Small intestine (tissue), 7 donors: ENCODE results near the gene TOM1L1. TPM values are rescaled to one million over a fixed set of nuclear protein-coding genes. Genes with fewer than 3 reads are reported as not detected.

Experiments
- DNase-seq, 2 donors: peaks; one replicate each; pipeline versions ENCODE4 v3.0.0 to v3.0.0-alpha.2; 2013
- FAIRE-seq: peaks from 2 replicates; lab custom pipeline; 2012; peaks lifted over from hg19 to GRCh38; lab: Jason Lieb, UNC
- H3K27ac ChIP-seq, 3 donors: one replicate each; pipeline ENCODE4 v1.5.1; 2013; ENCODE audit warnings: low read length in 2 of 3, mild to moderate bottlenecking in 2 of 3, control low read depth in 1 of 3, inconsistent platforms in 1 of 3, low read depth in 1 of 3, moderate library complexity in 1 of 3
- H3K27me3 ChIP-seq, 3 donors: one replicate each; pipeline ENCODE4 v1.6.1; 2013; ENCODE audit warnings: low read length in 3 of 3, inconsistent platforms in 1 of 3; ENCODE audit not compliant: control insufficient read depth in 3 of 3, insufficient read depth in 3 of 3
- H3K36me3 ChIP-seq, 3 donors: one replicate each; pipeline ENCODE4 v1.6.1; 2013; ENCODE audit warnings: low read length in 3 of 3, inconsistent platforms in 1 of 3, low read depth in 1 of 3, mild to moderate bottlenecking in 1 of 3, moderate library complexity in 1 of 3; ENCODE audit not compliant: control insufficient read depth in 3 of 3, insufficient read depth in 2 of 3
- H3K4me1 ChIP-seq, 3 donors: one replicate each; pipeline ENCODE4 v1.6.1; 2013; ENCODE audit warnings: low read length in 2 of 3, inconsistent platforms in 1 of 3, low read depth in 1 of 3, mild to moderate bottlenecking in 1 of 3, moderate library complexity in 1 of 3; ENCODE audit not compliant: control insufficient read depth in 3 of 3, insufficient read depth in 2 of 3
- H3K4me3 ChIP-seq, 3 donors: one replicate each; pipeline ENCODE4 v1.5.1; 2013; ENCODE audit warnings: low read length in 3 of 3, control low read depth in 1 of 3, inconsistent platforms in 1 of 3, low read depth in 1 of 3, mild to moderate bottlenecking in 1 of 3, moderate library complexity in 1 of 3
- H3K9me3 ChIP-seq, 2 donors: one replicate each; pipeline ENCODE4 v1.6.1; 2013; ENCODE audit warnings: low read depth in 1 of 2, low read length in 1 of 2; ENCODE audit not compliant: control insufficient read depth in 2 of 2, insufficient read depth in 1 of 2
- WGBS, 3 donors: extraction: QIAGEN DNeasy Blood & Tissue Kit; methylation state at CpG; one replicate each; pipeline ENCODE4 v1.1.7; 2013; 5-methylcytosine and 5-hydroxymethylcytosine counted together
- polyA plus RNA-seq, 4 donors: library from polyadenylated mRNA; stranded (reverse) in 3 of 4; unstranded in 1 of 4; fragments of 200-250 nt in 3 of 4; fragments of 120-200 nt in 1 of 4; gene quantifications; one replicate each; pipeline versions ENCODE4 v1.2.1 to v1.2.3, GENCODE V29; 2013
- donor health status: healthy with polysubstance abuse.
- donor health status: control.
- donor health status: control.
- donor health status: Bipolar disorder and iron deficiency.
- donor health status: healthy.

Gene TOM1L1
- polyA plus RNA-seq, 4 donors = 57.2 to 120 (median 98.0) TPM

DNA sequence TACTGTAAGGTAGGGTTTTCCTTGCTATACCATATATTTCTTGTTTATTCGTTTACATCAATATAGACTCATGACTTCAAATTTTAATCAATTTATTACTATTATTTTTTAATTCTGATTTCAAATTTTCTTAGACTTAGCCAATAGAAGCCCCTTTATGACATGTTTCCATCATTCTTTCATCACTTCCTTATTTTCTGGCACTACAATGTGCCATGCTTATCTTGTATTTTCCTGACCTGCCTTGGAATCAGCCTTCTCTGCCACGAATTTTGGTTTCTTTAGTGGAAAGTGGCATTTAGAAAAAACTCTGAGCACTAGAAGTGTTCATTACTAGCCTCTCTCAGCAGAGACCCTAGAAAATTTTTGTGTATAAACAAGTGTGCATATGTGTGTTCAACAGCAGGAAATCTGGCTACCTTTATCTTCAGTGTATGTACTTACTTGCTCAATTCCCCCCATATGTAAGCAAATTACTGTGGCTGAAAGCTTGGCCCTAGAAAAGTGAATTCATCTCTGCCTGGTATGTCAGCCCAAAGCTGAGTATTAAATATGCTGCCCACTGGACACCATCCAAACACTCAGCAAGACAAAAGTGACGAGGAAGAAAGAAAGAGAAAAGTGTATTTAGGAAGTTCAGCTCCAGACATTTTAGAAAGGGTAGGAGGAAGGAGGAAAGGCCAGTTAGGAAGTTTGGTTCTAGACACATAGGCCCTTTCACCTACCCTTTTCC lies 71.9 kb downstream of the TOM1L1 start:
- DNase-seq (no peak), FAIRE-seq (no peak)
- WGBS, 3 donors = 79 to 86% (median 80%) methylated on average over 3 of the region's 3 CpGs
- H3K4me3 ChIP-seq = no peak overlapping the region
- peaks cover 0 to 2% (median 0%) of the 10 kb centered on the region in 3 donors for H3K36me3 ChIP-seq
- H3K27ac ChIP-seq = no peak overlapping the region
- H3K9me3 ChIP-seq = no peaks in the 10 kb centered on the region
- H3K27me3 ChIP-seq = no peaks in the 10 kb centered on the region
- peaks cover 0 to 15% (median 0%) of the 10 kb centered on the region in 3 donors for H3K4me1 ChIP-seq

DNA sequence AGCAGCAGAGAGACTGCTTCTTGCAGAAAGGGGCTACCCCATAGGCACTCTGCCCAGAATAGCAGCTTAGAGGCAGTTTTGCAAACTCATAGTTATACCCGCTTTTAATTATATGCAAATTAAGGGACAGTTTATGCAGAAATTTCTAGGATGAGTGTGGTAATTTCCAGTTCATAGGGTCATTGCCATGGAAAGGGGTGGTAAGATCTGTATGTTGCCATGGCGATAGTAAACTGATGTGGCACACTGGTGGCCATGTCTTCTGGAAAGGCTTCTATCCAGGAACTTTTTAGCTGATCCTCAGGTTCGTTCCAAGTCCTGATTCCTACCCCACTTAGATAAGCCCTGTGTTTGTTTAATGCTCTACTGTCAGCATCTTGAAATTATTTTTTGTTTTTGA lies 74.1 kb downstream of the TOM1L1 start:
- no peak overlapping the region for H3K27ac ChIP-seq
- WGBS, 3 donors = 80 to 85% (median 84%) methylated on average over 3 of the region's 3 CpGs
- no peak overlapping the region for H3K4me3 ChIP-seq
- H3K27me3 ChIP-seq = no peaks in the 10 kb centered on the region
- H3K4me1 ChIP-seq = peaks cover 0 to 9% (median 0%) of the 10 kb centered on the region in 3 donors
- peaks cover 0 to 2% (median 0%) of the 10 kb centered on the region in 3 donors for H3K36me3 ChIP-seq
- no peaks in the 10 kb centered on the region for H3K9me3 ChIP-seq
- DNase-seq = no peak
- no peak for FAIRE-seq

DNA sequence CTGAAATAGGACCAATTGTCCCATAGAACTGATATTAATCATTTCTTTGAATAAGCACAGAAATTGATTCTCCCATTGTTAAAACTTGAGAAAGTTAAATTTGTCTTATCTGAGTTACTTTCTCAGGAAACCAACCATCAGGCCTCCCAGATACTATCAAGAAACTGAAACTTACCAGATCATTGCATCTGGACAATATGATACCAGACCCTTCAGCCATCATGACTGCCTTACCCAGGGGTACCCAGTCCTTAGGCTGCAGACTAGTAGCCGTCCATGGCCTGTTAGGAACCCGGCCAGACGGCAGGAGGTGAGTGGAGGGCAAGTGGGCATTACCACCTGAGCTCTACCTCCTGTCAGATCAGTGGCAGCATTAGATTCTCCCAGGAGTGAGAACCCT lies 75.7 kb downstream of the TOM1L1 start:
- Histone ChIP-seq H3K9me3 (peaks cover 0 to 7% of the 10 kb centered on the region in 2 donors), H3K4me1 (no peaks in the 10 kb centered on the region), H3K36me3 (peaks cover 0 to 2% (median 0%) of the 10 kb centered on the region in 3 donors), H3K4me3 (no peak overlapping the region), H3K27ac (no peak overlapping the region), H3K27me3 (no peaks in the 10 kb centered on the region)
- 94 to 98% (median 98%) methylated on average over 3 of the region's 3 CpGs for WGBS, 3 donors
- FAIRE-seq = no peak
- no peak for DNase-seq

DNA sequence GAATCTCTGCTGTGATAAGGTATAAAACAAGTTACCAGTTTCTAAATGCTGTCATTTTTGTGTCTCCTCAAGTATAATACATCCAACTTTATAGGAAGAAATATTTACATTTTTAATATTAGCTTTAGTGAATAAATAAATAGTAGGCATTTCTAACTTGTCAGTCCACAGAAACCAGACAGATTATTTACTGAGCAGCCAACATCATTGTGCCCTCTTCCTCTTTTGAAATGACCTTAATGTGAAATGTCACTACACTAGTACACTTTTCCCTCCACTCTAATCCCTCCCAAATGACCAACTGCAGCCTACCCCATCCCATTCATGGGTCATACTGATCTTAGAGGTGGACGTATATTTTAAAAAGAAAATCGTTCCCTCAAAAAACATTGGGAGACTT lies 77.1 kb downstream of the TOM1L1 start:
- 91 to 97% (median 96%) methylated on average over 2 of the region's 2 CpGs for WGBS, 3 donors
- H3K4me1 ChIP-seq = no peaks in the 10 kb centered on the region

DNA sequence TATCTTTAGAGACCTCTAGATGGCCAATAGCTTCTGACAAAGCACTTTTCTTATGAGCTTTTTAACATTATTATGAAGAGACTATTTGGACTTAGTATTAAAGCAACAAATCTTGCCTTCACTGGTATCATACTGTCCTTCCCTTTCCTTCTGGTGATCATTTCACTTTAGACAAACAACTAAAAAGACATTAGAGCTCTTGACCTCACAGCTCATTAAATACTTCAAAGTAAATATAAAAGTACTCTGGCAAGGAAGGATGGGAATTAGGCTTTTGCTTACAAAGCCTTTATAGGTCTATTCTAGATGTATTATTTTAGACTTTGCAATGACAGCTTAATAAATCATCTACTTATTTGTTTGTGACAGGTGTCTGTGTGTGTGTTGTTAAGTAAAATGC lies 79.0 kb downstream of the TOM1L1 start:
- FAIRE-seq = no peak
- Histone ChIP-seq H3K36me3 (peaks cover 0 to 2% (median 0%) of the 10 kb centered on the region in 3 donors), H3K27ac (no peak overlapping the region), H3K27me3 (no peaks in the 10 kb centered on the region), H3K4me1 (no peaks in the 10 kb centered on the region), H3K4me3 (no peak overlapping the region), H3K9me3 (peaks cover 0 to 7% of the 10 kb centered on the region in 2 donors)
- DNase-seq = no peak

More for the DNA sequence above, 77.1 kb downstream of the TOM1L1 start:
- FAIRE-seq (no peak), DNase-seq (no peak)
- H3K36me3 ChIP-seq = peaks cover 0 to 2% (median 0%) of the 10 kb centered on the region in 3 donors
- H3K27ac ChIP-seq = no peak overlapping the region
- peaks cover 0 to 7% of the 10 kb centered on the region in 2 donors for H3K9me3 ChIP-seq
- H3K27me3 ChIP-seq = no peaks in the 10 kb centered on the region
- H3K4me3 ChIP-seq = no peak overlapping the region

DNA sequence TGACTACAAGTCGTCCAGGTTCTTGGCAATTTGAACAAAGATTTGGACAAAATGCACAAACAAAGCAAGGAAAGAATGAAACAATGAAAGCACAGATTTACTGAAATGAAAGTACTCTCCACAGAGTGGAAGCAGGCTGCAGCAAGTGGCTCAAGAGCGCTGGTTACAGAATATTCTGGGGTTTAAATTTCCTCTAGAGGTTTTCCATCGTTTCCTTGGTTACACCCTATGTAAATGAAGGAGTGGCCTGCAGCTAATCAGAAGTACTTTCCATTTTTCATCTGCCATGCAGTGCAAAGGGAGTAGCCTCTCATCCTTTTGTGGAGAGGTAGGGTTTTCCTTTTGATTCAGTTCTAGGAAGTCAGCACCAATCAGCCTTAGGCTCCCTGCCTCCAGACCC lies 79.7 kb downstream of the TOM1L1 start:
- H3K36me3 ChIP-seq = peaks cover 0 to 2% (median 0%) of the 10 kb centered on the region in 3 donors
- 58 to 87% (median 64%) methylated on average over 3 of the region's 3 CpGs for WGBS, 3 donors
- FAIRE-seq (no peak), DNase-seq (no peak)
- H3K9me3 ChIP-seq = peaks cover 0 to 7% of the 10 kb centered on the region in 2 donors
- H3K4me3 ChIP-seq = no peak overlapping the region
- H3K27ac ChIP-seq = no peak overlapping the region
- no peaks in the 10 kb centered on the region for H3K4me1 ChIP-seq
- no peaks in the 10 kb centered on the region for H3K27me3 ChIP-seq

DNA sequence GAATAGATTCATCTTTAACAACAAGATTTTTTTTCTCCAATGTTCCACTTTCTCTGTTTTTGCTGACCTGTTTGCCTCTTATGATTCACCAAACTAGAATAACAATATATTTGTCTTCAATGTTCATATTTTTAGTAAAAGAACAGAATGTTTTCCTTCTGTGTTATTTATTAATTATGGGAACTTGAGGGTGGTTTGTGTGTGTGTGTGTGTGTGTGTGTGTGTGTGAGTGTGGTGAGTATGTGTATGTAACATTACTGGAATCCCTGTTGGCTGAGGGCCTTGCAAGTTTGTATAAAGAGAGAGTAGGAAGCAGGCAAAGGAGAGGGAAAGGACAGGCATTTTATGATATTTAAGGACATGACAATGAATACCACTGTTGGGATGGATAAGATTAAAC lies 81.7 kb downstream of the TOM1L1 start:
- no peak for FAIRE-seq
- no peak for DNase-seq
- Histone ChIP-seq H3K4me1 (no peaks in the 10 kb centered on the region), H3K27me3 (no peaks in the 10 kb centered on the region), H3K9me3 (peaks cover 0 to 7% of the 10 kb centered on the region in 2 donors), H3K36me3 (no peaks in the 10 kb centered on the region), H3K4me3 (no peak overlapping the region), H3K27ac (no peak overlapping the region)

DNA sequence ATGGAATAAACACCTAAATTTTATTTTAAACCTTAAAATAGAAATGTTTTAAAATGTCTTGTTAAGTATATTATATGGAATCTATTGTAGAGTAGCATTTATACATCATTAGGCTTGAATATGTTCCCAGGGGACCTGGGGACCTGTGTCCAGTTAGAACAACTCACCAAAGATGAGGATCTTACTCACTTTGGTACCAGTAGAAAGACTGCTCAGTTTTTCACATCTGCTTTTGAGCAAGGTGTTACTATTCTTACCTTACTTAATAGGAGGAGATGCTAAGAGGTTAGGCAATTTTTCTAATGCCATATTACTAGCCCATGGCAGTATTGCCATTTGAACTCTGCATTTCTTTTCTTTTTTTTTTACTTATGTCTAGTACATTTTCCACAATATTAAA lies 82.6 kb downstream of the TOM1L1 start:
- FAIRE-seq (no peak), DNase-seq (no peak)
- Histone ChIP-seq H3K27ac (no peak overlapping the region), H3K36me3 (no peaks in the 10 kb centered on the region), H3K4me1 (no peaks in the 10 kb centered on the region), H3K27me3 (no peaks in the 10 kb centered on the region), H3K4me3 (no peak overlapping the region), H3K9me3 (peaks cover 0 to 7% of the 10 kb centered on the region in 2 donors)

DNA sequence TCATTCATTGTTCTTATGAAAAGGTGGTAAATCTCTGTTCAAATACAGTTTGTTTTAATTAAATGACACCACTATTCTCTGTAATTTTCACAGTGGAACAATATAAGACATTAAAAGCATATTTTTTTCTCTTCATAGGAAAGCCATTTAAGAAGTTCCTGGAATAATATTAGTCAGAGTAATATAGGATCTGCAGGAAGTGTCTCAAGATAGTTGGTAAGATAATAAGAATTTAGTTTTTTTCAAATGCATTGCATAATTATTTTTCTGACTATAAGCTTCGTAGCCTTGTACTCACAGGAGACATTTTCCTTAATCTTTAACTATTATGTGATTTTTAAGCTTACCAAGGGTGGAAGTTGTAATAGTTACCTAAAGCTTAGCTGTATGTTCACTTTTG lies 84.8 kb downstream of the TOM1L1 start:
- 88 to 97% (median 88%) methylated on average over 1 of the region's 1 CpG for whole genome bisulfite sequencing, 3 donors
- DNase-seq = no peak
- no peak for FAIRE-seq
- no peaks in the 10 kb centered on the region for H3K36me3 ChIP-seq
- no peaks in the 10 kb centered on the region for H3K27me3 ChIP-seq
- H3K4me3 ChIP-seq = no peak overlapping the region
- H3K27ac ChIP-seq = no peak overlapping the region
- peaks cover 0 to 4% of the 10 kb centered on the region in 2 donors for H3K9me3 ChIP-seq
- no peaks in the 10 kb centered on the region for H3K4me1 ChIP-seq
